Mucosa of descending colon (tissue), 3 donors: ENCODE data around the gene LRP1B. TPM values are rescaled to one million over a fixed set of nuclear protein-coding genes. Genes with fewer than 3 reads are reported as not detected.

Source experiments
- ATAC-seq: fragments of 200-7000 bp; cut with Tn5 transposase; one replicate; pipeline ENCODE4 v1.9.1; 2020; ENCODE audit warnings: mild to moderate bottlenecking, moderate library complexity
- DNase-seq, 3 donors: peaks; one replicate each; pipeline ENCODE4 v3.0.0-alpha.2; 2020
- H3K36me3 ChIP-seq: fragments of 200-600 bp; one replicate; pipeline ENCODE4 v1.8.0; 2021; ENCODE audit warnings: low read depth, mild to moderate bottlenecking
- H3K4me1 ChIP-seq: fragments of 200-600 bp; one replicate; pipeline ENCODE4 v1.8.0; 2021; ENCODE audit warnings: low read depth, mild to moderate bottlenecking
- H3K4me3 ChIP-seq: fragments of 200-600 bp; one replicate; pipeline ENCODE4 v1.8.0; 2021; ENCODE audit warnings: mild to moderate bottlenecking
- H3K9me3 ChIP-seq: fragments of 200-600 bp; one replicate; pipeline ENCODE4 v1.8.0; 2021; ENCODE audit warnings: mild to moderate bottlenecking
- CTCF ChIP-seq: fragments of 200-600 bp; IDR thresholded peaks from one replicate; pipeline ENCODE4 v1.8.0; 2022; ENCODE audit warnings: antibody characterized with exemption, mild to moderate bottlenecking
- intact Hi-C, 2 donors: fragments of 100-400 bp; cut with DNase I in 1 of 2; cut with micrococcal nuclease in 1 of 2; formaldehyde crosslinking; loops; one replicate each; pipeline versions ENCODE4 v1.11.0 to v1.11.1; 2022; cut with DNase I, micrococcal nuclease
- total RNA-seq, 3 donors: library from RNA; stranded (reverse); fragmentation: NEBNext Ultra II Directional in 2 of 3; extraction: Animal tissue kit (Norgen Biotek cat#: 25700) in 2 of 3; gene quantifications; one replicate each; pipeline versions ENCODE4 v1.2.1 to v1.2.4, GENCODE V29; 2021 to 2023
- donor health status: DM: no; HTN: no; CAD: no; lungs with moderate emphysema.
- donor health status: DM: no; HTN: no; CAD: no.
- donor health status: DM: no; HTN: yes; CAD: no.

The LRP1B gene
- total RNA-seq, 3 donors from 2014 or later, result 0.12 to 1.6 (median 0.20) TPM

DNA sequence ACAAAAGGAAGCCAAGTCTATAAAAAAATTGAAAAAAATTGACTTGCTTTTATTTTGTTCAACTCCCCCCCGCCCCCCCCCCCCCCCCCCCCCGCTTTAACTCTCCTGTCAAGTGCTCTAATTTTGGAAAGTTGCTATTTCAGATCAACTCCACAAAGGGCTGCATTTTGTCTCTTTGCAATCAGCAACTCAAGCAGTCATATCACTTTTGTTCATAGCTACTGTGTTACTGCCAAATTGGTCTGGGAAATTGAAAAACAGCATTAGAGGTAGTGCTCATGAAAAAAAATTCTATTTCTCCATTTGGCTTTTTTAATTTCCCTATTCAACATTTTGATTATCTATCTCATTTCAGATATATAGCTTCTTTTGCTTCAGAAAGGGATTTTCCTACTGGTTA is 531.8 kb downstream of the LRP1B start:
- DNase-seq, result no peak
- Histone ChIP-seq H3K4me3 (no peak overlapping the region), H3K9me3 (peaks cover under 1% of the 10 kb centered on the region), H3K4me1 (no peaks in the 10 kb centered on the region), H3K36me3 (no peaks in the 10 kb centered on the region)
- no peak for TF ChIP-seq CTCF
- intact Hi-C loops, result no loop called here
- ATAC-seq, result no peak

DNA sequence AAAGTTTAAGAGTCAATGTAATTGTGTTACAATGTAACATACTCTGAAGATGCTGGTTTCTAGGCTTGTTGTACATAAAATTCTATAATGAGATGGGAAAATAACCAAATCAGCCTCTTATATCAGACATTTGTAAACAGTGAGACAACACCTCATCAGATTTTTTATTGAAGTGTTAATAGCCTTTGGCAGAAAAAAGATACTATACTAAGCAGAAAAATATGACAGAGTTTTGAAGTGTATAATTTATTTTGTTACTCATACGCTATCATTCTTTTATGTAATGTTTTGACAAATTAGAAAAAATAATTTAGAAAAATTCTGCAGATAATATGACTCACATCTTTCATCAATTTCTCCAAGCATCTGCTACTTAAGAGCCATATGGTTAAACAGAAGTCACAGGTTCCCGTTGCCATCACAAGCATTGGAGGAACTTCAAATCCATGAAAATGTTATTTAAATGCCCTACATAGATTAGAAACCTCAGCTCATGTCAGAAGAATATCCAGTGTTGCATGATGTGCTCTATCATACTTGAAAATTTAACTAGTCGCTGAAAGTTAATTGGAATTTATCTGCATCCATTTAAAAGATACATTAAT is 535.4 kb downstream of the LRP1B start:
- H3K9me3 ChIP-seq, result peaks cover 4% of the 10 kb centered on the region
- H3K4me3 ChIP-seq, result no peak overlapping the region
- no peaks in the 10 kb centered on the region for H3K4me1 ChIP-seq
- DNase-seq, result no peak
- no peaks in the 10 kb centered on the region for H3K36me3 ChIP-seq
- no peak for ATAC-seq
- TF ChIP-seq CTCF, result no peak
- intact Hi-C loops, result no loop called here

- no peak for DNase-seq
- peaks cover 4% of the 10 kb centered on the region for H3K9me3 ChIP-seq
- ATAC-seq, result no peak
- intact Hi-C loops, result no loop called here
- TF ChIP-seq CTCF, result no peak
- H3K4me3 ChIP-seq, result no peak overlapping the region
- no peaks in the 10 kb centered on the region for H3K4me1 ChIP-seq
- H3K36me3 ChIP-seq, result no peaks in the 10 kb centered on the region
These were observed 539.0 kb downstream of the LRP1B start for GRCh38 chr2:141591787-141592186.

GRCh38 chr2:141590620-141591019 is 540.2 kb downstream of the LRP1B start:
- Histone ChIP-seq H3K4me1 (no peaks in the 10 kb centered on the region), H3K9me3 (peaks cover 4% of the 10 kb centered on the region), H3K4me3 (no peak overlapping the region), H3K36me3 (no peaks in the 10 kb centered on the region)
- no peak for TF ChIP-seq CTCF
- no peak for DNase-seq
- ATAC-seq, result no peak
- intact Hi-C loops, result no loop called here

GRCh38 chr2:141589314-141589713 is 541.5 kb downstream of the LRP1B start:
- no peaks in the 10 kb centered on the region for H3K4me1 ChIP-seq
- ATAC-seq, result no peak
- no peak for DNase-seq
- no peak overlapping the region for H3K4me3 ChIP-seq
- intact Hi-C loops, result no loop called here
- no peak for TF ChIP-seq CTCF
- peaks cover 4% of the 10 kb centered on the region for H3K9me3 ChIP-seq
- no peaks in the 10 kb centered on the region for H3K36me3 ChIP-seq

- no peak for ATAC-seq
- TF ChIP-seq CTCF, result no peak
These were observed 543.8 kb downstream of the LRP1B start for GRCh38 chr2:141586985-141587384.

More at GRCh38 chr2:141586985-141587384, 543.8 kb downstream of the LRP1B start:
- intact Hi-C loops, result no loop called here
- Histone ChIP-seq H3K36me3 (no peaks in the 10 kb centered on the region), H3K4me1 (no peaks in the 10 kb centered on the region), H3K9me3 (no peaks in the 10 kb centered on the region), H3K4me3 (no peak overlapping the region)
- DNase-seq, result no peak
